Lung microvascular endothelial cell (primary cell): ENCODE measurements around the gene LILRB3. TPM values are rescaled to one million over a fixed set of nuclear protein-coding genes. Genes with fewer than 3 reads are reported as not detected.
"Not testable (repeated sequence)": the region's sequence is repeated elsewhere in the genome, so short reads cannot be mapped to it uniquely, and the experiment has no call there.

Source experiments
- DNase-seq, 2 donors: peaks; one replicate each; pipeline versions ENCODE4 v3.0.0 to v3.0.0-alpha.2; 2010; ENCODE audit warnings: low read depth in 2 of 2
- total RNA-seq: library from RNA; depleted of rRNA; stranded (reverse); fragments of >200 nt; gene quantifications from 2 replicates; pipeline ENCODE4 v1.2.1, GENCODE V29; 2014

Gene LILRB3
- total RNA-seq, 1 donor from 2014 or later = not detected

DNA sequence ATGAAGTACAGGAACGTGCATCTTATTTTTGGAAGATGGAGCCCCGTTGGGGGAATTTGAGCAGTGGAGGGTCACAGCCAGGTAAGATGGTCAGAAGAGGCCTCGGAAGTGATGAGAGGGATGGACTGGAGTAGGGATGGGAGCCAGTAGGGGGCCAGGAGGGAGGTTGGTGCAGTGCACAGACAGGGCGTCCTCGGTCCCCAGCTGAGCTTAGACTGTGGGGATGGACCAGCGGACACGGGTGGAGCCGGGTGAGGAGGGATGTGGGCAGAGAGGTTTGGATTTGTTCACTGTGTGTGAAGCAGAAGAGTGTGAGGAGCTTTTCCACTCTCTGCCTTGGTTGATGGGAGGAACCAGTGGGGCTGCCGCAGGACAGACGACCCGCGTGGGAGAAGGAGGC is 11.6 kb downstream of the LILRB3 start:
- DNase-seq = no peak

DNA sequence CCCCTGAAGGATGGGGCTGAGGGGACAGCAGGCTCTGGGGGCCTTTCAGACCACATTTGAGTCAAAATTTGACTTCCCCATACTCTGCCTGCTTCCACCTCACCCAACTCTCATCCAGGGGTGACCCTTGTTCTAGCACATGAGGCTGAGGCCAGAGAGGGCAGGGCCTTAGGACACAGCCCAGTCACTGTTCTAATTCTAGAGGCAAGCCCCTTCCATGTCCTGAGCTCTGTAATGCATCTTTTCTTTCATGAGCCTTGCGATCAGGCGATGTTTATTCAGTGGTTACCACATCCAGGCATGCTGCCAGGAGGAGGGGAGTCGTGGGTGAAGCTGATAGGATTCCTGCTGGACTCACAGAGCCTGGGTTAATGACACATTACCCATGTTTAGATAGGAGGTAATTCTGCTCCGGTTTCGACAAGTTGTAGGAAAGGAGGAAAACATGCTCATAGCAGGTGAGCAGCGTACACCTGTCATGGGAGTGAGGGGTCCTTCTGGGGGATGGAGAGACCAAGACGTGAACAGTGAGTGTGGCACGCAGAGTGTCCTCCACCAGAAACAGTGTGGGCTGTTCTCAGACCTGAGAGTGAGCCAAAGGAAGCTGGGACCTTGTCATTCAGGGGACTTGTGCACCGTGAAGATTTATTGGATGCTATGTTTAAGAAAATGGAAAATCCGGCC is 12.9 kb downstream of the LILRB3 start:
- DNase-seq = peak; percentile 76 to 95

- DNase-seq = no peak
Observed at GRCh38 chr19:54209058-54209810, 13.6 kb downstream of the LILRB3 start.

DNA sequence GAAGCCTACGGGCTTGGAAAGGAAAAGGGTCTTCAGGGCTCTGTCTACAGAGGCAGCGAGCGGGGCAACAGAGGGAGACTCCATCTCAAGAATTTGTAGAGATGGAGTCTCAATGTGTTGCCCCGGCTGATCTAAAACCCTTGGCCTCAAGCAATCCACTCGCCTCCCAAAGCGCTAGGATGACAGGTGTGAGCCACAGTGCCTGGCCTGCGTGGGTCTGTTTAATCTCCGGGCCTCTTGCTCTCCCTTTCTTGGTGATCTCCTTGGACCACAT is 14.1 kb downstream of the LILRB3 start:
- no peak for DNase-seq

DNA sequence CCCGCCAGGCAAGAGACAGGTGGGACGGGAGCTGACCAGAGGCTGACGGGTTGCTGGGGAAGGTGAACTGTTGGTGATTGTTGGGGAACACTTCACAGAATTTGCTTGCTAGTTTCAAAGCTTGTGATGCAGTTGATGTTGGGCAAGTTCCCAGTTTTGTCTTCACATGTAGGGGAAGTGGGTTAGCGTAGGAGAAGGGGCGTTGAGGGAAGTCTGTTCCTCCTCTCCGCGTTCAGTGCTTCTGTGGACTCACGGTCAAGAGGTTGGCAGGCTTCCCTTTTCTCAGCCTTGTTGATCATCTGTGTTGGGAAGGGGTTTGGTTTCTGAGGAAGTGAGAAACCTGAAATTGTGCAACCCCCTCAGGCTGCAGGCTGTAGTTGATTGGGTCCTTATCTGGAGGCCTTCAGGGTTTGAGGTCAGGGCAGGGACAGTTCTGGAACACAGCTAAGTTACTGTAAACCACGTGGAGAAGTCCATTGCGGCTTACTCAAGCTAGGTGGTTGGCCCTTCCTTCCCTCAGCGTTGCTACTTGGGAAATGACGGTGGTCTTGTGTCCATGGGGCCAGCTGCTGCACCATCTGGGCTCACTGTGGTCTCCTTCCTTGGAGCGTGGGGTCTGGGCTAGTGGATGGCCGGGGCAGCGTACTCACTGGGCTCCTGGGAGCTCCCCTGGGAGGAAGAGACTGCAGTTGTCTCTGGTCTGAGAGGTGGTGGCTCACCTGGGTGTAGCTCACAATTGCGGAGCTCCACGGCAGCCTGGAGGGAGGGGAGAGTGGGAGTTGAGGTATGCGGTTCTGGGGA is 14.6 kb downstream of the LILRB3 start:
- peak; percentile 31 to 44 for DNase-seq

GRCh38 chr19:54207676-54207982 is 15.2 kb downstream of the LILRB3 start:
- DNase-seq = no peak

DNA sequence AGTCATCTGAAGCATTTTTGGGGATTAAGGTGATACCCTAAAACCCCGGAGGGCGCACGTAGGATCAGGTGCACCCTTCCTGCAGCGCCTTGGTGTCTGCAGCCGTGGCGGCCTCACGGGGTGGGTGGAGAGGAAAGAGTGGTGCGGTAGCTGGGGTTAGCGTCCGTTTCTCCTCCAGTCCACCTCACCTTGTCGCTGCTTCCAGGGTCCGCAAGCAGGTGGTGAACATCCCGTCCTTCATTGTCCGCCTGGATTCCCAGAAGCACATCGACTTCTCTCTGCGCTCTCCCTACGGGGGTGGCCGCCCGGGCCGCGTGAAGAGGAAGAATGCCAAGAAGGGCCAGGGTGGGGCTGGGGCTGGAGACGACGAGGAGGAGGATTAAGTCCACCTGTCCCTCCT is 15.6 kb downstream of the LILRB3 start:
- DNase-seq = not testable (repeated sequence)

GRCh38 chr19:54206831-54207177 is 16.0 kb downstream of the LILRB3 start:
- DNase-seq = no peak

GRCh38 chr19:54206030-54206830 is 16.6 kb downstream of the LILRB3 start:
- no peak for DNase-seq

GRCh38 chr19:54204767-54205468 is 17.9 kb downstream of the LILRB3 start:
- no peak for DNase-seq

- no peak for DNase-seq
Observed at GRCh38 chr19:54203151-54203611, 19.6 kb downstream of the LILRB3 start.

- no peak for DNase-seq
Observed at GRCh38 chr19:54201980-54202379, 20.8 kb downstream of the LILRB3 start.

DNA sequence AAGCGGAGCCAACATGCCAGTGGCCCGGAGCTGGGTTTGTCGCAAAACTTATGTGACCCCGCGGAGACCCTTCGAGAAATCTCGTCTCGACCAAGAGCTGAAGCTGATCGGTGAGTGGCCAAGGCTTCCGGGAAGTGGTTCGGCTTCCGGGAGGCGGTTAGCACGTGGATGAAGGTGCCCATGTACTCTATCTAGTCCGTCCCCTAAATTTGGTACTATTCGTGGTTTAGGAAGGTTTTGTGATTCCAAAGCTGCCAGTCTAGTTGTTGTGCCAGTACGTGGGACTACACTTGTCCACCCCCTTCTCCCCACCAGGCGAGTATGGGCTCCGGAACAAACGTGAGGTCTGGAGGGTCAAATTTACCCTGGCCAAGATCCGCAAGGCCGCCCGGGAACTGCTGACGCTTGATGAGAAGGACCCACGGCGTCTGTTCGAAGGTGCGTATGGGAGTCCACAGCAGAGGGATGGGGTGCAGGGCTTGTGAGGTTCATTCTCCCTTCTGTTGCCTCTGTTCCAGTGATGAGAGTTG is 21.6 kb downstream of the LILRB3 start:
- DNase-seq = no peak

GRCh38 chr19:54199401-54199800 is 23.4 kb downstream of the LILRB3 start:
- no peak for DNase-seq

GRCh38 chr19:54197121-54197520 is 25.7 kb downstream of the LILRB3 start:
- no peak for DNase-seq

GRCh38 chr19:54196536-54196935 is 26.3 kb downstream of the LILRB3 start:
- no peak for DNase-seq

- not testable (repeated sequence) for DNase-seq
Observed at GRCh38 chr19:54194463-54194862, 28.3 kb downstream of the LILRB3 start.

DNA sequence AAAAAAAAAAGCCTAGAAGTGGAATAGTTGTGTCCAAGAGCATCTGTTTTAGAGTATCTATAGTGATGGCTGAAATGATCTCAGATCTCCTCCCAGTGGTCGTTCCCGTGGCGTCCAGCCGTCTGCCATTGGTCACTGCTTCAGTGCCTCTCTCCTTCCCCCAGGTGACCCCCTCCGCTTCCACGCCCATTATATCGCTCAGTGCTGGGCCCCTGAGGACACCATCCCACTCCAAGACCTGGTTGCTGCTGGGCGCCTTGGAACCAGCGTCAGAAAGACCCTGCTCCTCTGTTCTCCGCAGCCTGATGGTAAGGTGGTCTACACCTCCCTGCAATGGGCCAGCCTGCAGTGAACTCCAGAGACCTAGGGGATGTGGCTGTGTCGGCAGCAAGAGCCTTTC is 29.8 kb downstream of the LILRB3 start:
- no peak for DNase-seq

DNA sequence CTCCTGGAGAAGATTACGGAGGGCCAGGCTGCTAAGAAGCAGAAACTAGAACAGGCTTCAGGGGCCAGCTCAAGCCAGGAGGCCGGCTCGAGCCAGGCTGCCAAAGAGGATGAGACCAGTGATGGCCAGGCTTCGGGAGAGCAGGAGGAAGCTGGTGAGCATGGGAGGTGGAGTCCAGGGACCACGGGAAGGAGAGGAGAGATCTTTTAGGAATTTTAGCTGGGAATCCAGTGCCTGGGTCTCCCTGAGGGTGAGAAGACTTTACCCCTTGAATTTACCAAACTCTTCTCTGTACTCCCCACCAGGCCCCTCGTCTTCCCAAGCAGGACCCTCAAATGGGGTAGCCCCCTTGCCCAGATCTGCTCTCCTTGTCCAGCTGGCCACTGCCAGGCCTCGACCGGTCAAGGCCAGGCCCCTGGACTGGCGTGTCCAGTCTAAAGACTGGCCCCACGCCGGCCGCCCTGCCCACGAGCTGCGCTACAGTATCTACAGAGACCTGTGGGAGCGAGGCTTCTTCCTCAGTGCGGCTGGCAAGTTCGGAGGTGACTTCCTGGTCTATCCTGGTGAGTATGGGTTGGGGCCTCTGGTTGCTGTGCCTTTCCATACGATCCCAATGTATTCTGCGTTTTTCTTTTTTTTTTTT is 30.9 kb downstream of the LILRB3 start:
- DNase-seq = no peak

- peak; percentile 80 to 87 for DNase-seq
Observed at GRCh38 chr19:54191011-54191810, 31.6 kb downstream of the LILRB3 start, which contains the start of gene TSEN34. TSEN34 (plus strand) TSS chr19:54191308; CDS start chr19:54191365, 57 bp downstream.
